Right hindlimb (tissue), 1 donor: ENCODE measurements around the gene OSCAR.

Source experiments
- DNase-seq: peaks from one replicate; pipeline ENCODE4 v3.0.0-alpha.2; 2018

Gene OSCAR

GRCh38 chr19:54100561-54100960 is at the start of gene OSCAR:
OSCAR (minus strand) TSS chr19:54100803; CDS start chr19:54100792, 11 bp downstream.
- DNase-seq = no peak

GRCh38 chr19:54149021-54149812 is 48.6 kb upstream of the OSCAR start:
- no peak for DNase-seq

GRCh38 chr19:54148158-54148557 is 47.6 kb upstream of the OSCAR start:
- no peak for DNase-seq

- no peak for DNase-seq
Observed at GRCh38 chr19:54147676-54148075, 47.1 kb upstream of the OSCAR start.

- DNase-seq = no peak
Observed at GRCh38 chr19:54145541-54146158, 45.0 kb upstream of the OSCAR start.

GRCh38 chr19:54142166-54142780 is 41.7 kb upstream of the OSCAR start:
- DNase-seq = no peak

GRCh38 chr19:54141356-54141755 is 40.8 kb upstream of the OSCAR start:
- no peak for DNase-seq

- DNase-seq = peak; percentile 40
Observed at GRCh38 chr19:54138489-54139256, 38.1 kb upstream of the OSCAR start.

- DNase-seq = peak; percentile 60
Observed at GRCh38 chr19:54137699-54138488, 37.3 kb upstream of the OSCAR start, which contains the start of gene CNOT3. CNOT3 (plus strand) TSS chr19:54137762; CDS start chr19:54142979, 5,217 bp downstream.

- DNase-seq = peak; percentile 100
Observed at GRCh38 chr19:54136864-54137698, 36.5 kb upstream of the OSCAR start.

- no peak for DNase-seq
Observed at GRCh38 chr19:54136086-54136863, 35.7 kb upstream of the OSCAR start.

GRCh38 chr19:54133957-54134590 is 33.5 kb upstream of the OSCAR start:
- DNase-seq = no peak

GRCh38 chr19:54133312-54133956 is 32.8 kb upstream of the OSCAR start:
- DNase-seq = peak; percentile 61

- no peak for DNase-seq
Observed at GRCh38 chr19:54129617-54129996, 29.0 kb upstream of the OSCAR start.

GRCh38 chr19:54128796-54129616 is 28.4 kb upstream of the OSCAR start:
- no peak for DNase-seq

GRCh38 chr19:54128441-54128725 is 27.8 kb upstream of the OSCAR start:
- DNase-seq = no peak

GRCh38 chr19:54127688-54128440 is 27.3 kb upstream of the OSCAR start:
- no peak for DNase-seq

- DNase-seq = no peak
Observed at GRCh38 chr19:54125713-54126112, 25.1 kb upstream of the OSCAR start.
